ENCODE data around the gene RHOC. TPM values are rescaled to one million over a fixed set of nuclear protein-coding genes. Genes with fewer than 3 reads are reported as not detected.
"Not testable (repeated sequence)": the region's sequence is repeated elsewhere in the genome, so short reads cannot be mapped to it uniquely, and the experiment has no call there.

RHOC gene
- polyA plus RNA-seq, 1 donor = 329 TPM

DNA sequence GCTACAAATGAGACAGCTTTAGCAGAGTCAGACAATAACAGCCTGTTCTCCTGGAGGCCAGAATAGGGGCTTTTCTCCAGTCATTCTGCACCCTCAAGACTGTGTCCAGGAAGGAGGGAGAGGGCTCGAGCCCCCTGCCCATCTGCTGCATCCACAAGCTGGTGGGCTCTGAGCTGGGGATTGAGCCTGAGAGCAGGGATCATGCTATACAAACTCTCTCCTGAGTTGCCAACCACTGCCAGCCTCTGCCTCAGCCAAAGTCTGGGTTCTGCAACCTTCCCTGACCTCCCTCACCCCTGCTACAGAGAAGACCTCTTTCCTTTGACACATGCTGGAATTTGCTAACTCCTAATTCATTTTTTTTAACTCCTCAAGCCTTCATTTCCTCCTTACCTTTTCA is 23.0 kb upstream of the RHOC start:
- no CpG with 5 or more reads among the region's 1 CpG for WGBS (ENCODE audit: insufficient coverage, low lambda C conversion rate)
- DNase-seq = no peak
- H3K27ac ChIP-seq (ENCODE audit: low read length) = no peak overlapping the region

DNA sequence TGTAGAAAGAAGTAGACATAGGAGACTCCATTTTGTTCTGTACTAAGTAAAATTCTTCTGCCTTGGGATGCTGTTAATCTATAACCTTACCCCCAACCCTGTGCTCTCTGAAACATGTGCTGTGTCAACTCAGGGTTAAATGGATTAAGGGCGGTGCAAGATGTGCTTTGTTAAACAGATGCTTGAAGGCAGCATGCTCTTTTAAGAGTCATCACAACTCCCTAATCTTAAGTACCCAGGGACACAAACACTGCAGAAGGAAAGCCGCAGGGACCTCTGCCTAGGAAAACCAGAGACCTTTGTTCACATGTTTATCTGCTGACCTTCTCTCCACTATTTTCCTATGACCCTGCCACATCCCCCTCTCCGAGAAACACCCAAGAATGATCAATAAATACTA is 22.1 kb upstream of the RHOC start:
- not testable (repeated sequence) for H3K4me1 ChIP-seq (ENCODE audit: control insufficient read depth, insufficient read depth, low read length); DNase-seq; H3K9me3 ChIP-seq (ENCODE audit: control insufficient read depth, low read depth, low read length); H3K27ac ChIP-seq (ENCODE audit: low read length); H3K4me3 ChIP-seq (ENCODE audit: low read length); H3K27me3 ChIP-seq (ENCODE audit: control insufficient read depth, insufficient read depth, low read length); H3K36me3 ChIP-seq (ENCODE audit: control insufficient read depth, insufficient read depth, low read length)
- no CpG with 5 or more reads among the region's 3 CpGs for WGBS (ENCODE audit: insufficient coverage, low lambda C conversion rate)

More for the DNA sequence above, 23.0 kb upstream of the RHOC start:
- Histone ChIP-seq H3K27me3 (ENCODE audit: control insufficient read depth, insufficient read depth, low read length) (peaks cover 3% of the 10 kb centered on the region), H3K4me1 (ENCODE audit: control insufficient read depth, insufficient read depth, low read length) (no peaks in the 10 kb centered on the region), H3K9me3 (ENCODE audit: control insufficient read depth, low read depth, low read length) (no peaks in the 10 kb centered on the region), H3K4me3 (ENCODE audit: low read length) (no peak overlapping the region), H3K36me3 (ENCODE audit: control insufficient read depth, insufficient read depth, low read length) (no peaks in the 10 kb centered on the region)

DNA sequence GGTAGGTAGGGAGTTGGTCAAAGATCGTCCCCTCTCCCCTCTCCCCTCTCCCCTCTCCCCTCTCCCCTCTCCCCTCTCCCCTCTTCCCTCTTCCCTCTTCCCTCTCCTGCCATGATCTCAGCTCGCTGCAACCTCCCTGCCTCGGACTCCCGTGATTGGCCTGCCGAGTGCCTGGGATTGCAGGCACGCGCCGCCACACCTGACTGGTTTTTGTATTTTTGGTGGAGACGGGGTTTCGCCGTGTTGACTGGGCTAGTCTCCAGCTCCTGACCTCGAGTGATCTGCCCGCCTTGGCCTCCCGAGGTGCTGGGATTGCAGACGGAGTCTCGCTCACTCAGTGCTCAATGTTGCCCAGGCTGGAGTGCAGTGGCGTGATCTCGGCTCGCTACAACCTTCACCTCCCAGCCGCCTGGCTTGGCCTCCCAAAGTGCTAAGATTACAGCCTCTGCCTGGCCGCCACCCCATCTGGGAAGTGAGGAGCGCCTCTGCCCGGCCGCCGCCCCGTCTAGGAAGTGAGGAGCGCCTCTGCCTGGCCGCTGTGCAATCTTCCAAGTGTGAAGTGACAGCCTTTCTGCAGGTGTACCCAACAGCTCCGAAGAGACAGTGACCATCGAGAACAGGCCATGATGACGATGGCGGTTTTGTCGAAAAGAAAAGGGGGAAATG is 21.5 kb upstream of the RHOC start:
- H3K9me3 ChIP-seq (ENCODE audit: control insufficient read depth, low read depth, low read length) = not testable (repeated sequence)
- no CpG with 5 or more reads among the region's 33 CpGs for WGBS (ENCODE audit: insufficient coverage, low lambda C conversion rate)

DNA sequence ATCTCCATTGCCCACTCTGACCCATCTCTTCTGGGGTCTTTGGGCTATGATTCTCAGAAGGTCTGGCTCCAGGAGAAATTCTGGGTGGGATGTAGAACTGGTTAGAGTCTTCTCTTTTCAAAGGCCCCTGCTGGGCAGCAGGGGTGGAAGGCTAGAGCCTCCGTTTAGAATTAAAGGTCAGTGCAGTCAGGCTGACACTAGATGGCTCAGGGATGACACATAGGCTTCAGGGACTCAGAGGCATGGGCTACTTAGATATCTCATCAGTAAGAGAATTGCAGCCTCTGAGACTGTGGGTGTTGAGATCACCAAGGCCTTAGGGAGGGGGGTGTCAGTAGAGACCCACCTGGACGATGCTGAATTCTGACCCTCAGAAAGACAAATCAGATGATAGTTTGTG is 20.8 kb upstream of the RHOC start:
- Histone ChIP-seq H3K4me1 (ENCODE audit: control insufficient read depth, insufficient read depth, low read length) (peaks cover 5% of the 10 kb centered on the region), H3K27ac (ENCODE audit: low read length) (no peak overlapping the region), H3K9me3 (ENCODE audit: control insufficient read depth, low read depth, low read length) (no peaks in the 10 kb centered on the region), H3K36me3 (ENCODE audit: control insufficient read depth, insufficient read depth, low read length) (no peaks in the 10 kb centered on the region), H3K27me3 (ENCODE audit: control insufficient read depth, insufficient read depth, low read length) (no peaks in the 10 kb centered on the region), H3K4me3 (ENCODE audit: low read length) (no peak overlapping the region)
- WGBS (ENCODE audit: insufficient coverage, low lambda C conversion rate) = no CpG with 5 or more reads among the region's 2 CpGs
- DNase-seq = no peak

More for the DNA sequence above, 21.5 kb upstream of the RHOC start:
- H3K36me3 ChIP-seq (ENCODE audit: control insufficient read depth, insufficient read depth, low read length); H3K4me1 ChIP-seq (ENCODE audit: control insufficient read depth, insufficient read depth, low read length); H3K27ac ChIP-seq (ENCODE audit: low read length); DNase-seq; H3K27me3 ChIP-seq (ENCODE audit: control insufficient read depth, insufficient read depth, low read length); H3K4me3 ChIP-seq (ENCODE audit: low read length): not testable (repeated sequence)

DNA sequence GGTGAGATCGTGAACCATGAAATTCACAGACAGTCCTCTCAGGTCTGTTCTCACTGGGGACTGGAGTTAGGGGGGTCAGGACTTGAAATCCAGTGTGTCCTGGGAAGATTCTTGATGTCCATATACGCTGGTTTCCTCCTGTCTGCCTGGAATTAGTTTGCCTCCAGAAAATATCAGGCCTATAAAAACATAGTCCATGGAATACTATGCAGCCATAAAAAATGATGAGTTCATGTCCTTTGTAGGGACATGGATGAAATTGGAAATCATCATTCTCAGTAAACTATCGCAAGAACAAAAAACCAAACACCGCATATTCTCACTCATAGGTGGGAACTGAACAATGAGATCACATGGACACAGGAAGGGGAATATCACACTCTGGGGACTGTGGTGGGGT is 17.3 kb upstream of the RHOC start:
- H3K4me3 ChIP-seq (ENCODE audit: low read length); H3K36me3 ChIP-seq (ENCODE audit: control insufficient read depth, insufficient read depth, low read length); H3K27ac ChIP-seq (ENCODE audit: low read length); H3K27me3 ChIP-seq (ENCODE audit: control insufficient read depth, insufficient read depth, low read length); DNase-seq; H3K9me3 ChIP-seq (ENCODE audit: control insufficient read depth, low read depth, low read length): not testable (repeated sequence)
- peaks cover 12% of the 10 kb centered on the region for H3K4me1 ChIP-seq (ENCODE audit: control insufficient read depth, insufficient read depth, low read length)
- no CpG with 5 or more reads among the region's 4 CpGs for WGBS (ENCODE audit: insufficient coverage, low lambda C conversion rate)

DNA sequence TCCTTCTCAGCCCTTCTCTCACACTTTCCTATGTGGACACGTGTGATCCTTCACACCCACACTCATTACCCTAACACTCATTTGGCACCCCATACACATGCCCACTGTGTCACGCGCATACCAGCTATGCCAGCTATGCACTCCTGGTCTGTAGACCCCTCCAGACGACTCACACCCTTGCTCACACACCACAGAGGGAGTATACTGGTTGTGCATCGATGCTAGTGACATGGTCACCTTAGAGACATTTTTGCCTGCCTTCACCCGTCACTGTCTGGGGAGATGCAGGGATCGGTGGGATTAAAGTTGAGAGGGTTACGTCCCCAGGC is 16.5 kb upstream of the RHOC start:
- Histone ChIP-seq H3K27ac (ENCODE audit: low read length) (no peak overlapping the region), H3K9me3 (ENCODE audit: control insufficient read depth, low read depth, low read length) (no peaks in the 10 kb centered on the region), H3K27me3 (ENCODE audit: control insufficient read depth, insufficient read depth, low read length) (peaks cover 6% of the 10 kb centered on the region), H3K4me3 (ENCODE audit: low read length) (no peak overlapping the region), H3K36me3 (ENCODE audit: control insufficient read depth, insufficient read depth, low read length) (no peaks in the 10 kb centered on the region), H3K4me1 (ENCODE audit: control insufficient read depth, insufficient read depth, low read length) (peaks cover 12% of the 10 kb centered on the region)
- WGBS (ENCODE audit: insufficient coverage, low lambda C conversion rate) = no CpG with 5 or more reads among the region's 8 CpGs
- DNase-seq = no peak

DNA sequence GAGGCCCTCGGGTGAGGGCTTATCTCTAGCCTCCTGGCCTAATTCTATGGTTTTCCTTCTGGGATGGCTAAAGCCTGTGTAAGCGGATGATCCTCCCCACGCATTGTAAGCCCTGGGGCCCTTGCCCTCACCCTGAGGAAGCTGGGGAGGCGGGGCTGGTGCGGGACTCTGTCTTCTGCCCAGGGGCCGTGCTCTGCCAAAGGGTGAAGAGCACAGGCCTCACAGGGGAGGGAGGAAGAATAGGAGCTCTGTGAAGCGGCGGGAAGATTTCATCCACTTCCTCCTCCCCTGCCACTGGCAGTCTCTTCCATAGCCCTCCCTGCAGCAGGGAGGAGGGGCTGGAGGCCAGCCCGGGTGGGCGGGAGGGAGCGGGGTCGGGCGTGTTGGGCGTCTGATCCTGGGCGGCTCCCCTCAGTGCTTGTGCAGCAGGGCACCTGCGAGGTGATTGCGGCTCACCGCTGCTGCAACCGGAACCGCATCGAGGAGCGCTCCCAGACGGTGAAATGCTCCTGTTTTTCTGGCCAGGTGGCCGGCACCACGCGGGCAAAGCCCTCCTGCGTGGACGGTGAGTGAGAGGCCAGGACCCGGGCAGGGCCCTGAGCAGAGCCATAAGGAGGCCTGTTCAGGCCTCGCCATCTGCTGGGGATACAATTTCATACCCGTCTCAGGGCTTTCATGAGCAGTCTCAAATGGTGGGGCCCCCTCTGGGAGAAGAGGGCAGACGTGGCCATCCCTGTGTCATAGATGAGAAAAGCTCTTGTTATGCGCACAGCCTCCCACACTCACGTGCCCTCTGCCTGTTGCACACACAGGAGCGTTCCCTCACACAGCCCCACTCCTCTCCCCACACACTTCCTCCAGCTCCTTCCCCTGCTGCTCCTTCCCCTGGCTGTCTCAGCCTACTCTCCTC is 15.9 kb upstream of the RHOC start:
- Histone ChIP-seq H3K27me3 (ENCODE audit: control insufficient read depth, insufficient read depth, low read length) (peaks cover 9% of the 10 kb centered on the region), H3K36me3 (ENCODE audit: control insufficient read depth, insufficient read depth, low read length) (no peaks in the 10 kb centered on the region), H3K9me3 (ENCODE audit: control insufficient read depth, low read depth, low read length) (no peaks in the 10 kb centered on the region), H3K27ac (ENCODE audit: low read length) (no peak overlapping the region), H3K4me1 (ENCODE audit: control insufficient read depth, insufficient read depth, low read length) (peaks cover 12% of the 10 kb centered on the region), H3K4me3 (ENCODE audit: low read length) (peak overlapping the region; percentile 22)
- peak in 1 of 2 donors; percentile 66 for DNase-seq
- 63% methylated on average over 2 of the region's 35 CpGs for WGBS (ENCODE audit: insufficient coverage, low lambda C conversion rate)

DNA sequence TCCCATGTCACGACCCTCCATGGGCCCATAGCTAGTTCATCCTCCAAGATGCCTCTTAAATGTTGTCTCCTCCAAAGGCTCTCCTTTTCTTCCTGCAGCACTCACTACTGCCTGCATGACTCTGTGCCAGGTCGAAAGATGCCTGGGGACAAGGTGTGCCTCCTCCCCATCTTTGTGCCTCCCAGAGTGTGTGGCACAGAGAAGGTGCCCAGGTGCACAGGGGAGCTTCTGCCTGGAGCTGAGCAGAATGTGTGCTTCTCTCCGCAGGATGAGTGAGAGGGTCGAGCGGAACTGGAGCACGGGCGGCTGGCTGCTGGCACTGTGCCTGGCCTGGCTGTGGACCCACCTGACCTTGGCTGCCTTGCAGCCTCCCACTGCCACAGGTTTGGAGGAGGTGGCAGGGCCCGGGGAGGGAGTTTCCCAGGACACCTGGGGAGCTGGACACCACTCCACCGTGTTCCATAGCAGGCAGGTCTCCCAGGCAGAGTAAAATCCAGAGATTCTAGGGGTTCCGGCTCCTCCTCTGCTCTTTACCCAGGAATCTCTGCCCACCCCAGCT is 15.1 kb upstream of the RHOC start:
- DNase-seq = no peak
- peaks cover 9% of the 10 kb centered on the region for H3K27me3 ChIP-seq (ENCODE audit: control insufficient read depth, insufficient read depth, low read length)
- H3K27ac ChIP-seq (ENCODE audit: low read length) = no peak overlapping the region
- no peak overlapping the region for H3K4me3 ChIP-seq (ENCODE audit: low read length)
- no CpG with 5 or more reads among the region's 10 CpGs for WGBS (ENCODE audit: insufficient coverage, low lambda C conversion rate)
- no peaks in the 10 kb centered on the region for H3K9me3 ChIP-seq (ENCODE audit: control insufficient read depth, low read depth, low read length)
- no peaks in the 10 kb centered on the region for H3K36me3 ChIP-seq (ENCODE audit: control insufficient read depth, insufficient read depth, low read length)
- peaks cover 12% of the 10 kb centered on the region for H3K4me1 ChIP-seq (ENCODE audit: control insufficient read depth, insufficient read depth, low read length)

DNA sequence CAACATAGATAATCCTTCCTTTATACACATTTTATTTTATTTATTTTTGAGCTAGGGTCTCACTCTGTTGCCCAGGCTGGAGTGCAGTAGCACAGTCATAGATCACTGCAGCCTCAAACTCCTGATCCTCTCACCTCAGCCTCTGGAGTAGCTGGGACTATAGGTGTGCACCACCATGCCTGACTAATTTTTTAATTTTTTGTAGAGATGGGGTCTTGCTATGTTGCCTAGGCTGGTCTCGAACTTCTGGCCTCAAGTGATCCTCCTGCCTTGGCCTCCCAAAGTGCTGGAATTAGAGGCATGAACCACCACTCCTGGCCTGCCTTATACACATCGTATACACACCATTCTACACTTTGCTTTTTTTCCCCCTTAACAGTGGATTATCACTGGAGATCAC is 14.4 kb upstream of the RHOC start:
- not testable (repeated sequence) for H3K36me3 ChIP-seq (ENCODE audit: control insufficient read depth, insufficient read depth, low read length); H3K27me3 ChIP-seq (ENCODE audit: control insufficient read depth, insufficient read depth, low read length); H3K27ac ChIP-seq (ENCODE audit: low read length); DNase-seq; H3K9me3 ChIP-seq (ENCODE audit: control insufficient read depth, low read depth, low read length); H3K4me3 ChIP-seq (ENCODE audit: low read length)
- 100% methylated on average over 1 of the region's 2 CpGs for WGBS (ENCODE audit: insufficient coverage, low lambda C conversion rate)
- H3K4me1 ChIP-seq (ENCODE audit: control insufficient read depth, insufficient read depth, low read length) = peaks cover 12% of the 10 kb centered on the region

DNA sequence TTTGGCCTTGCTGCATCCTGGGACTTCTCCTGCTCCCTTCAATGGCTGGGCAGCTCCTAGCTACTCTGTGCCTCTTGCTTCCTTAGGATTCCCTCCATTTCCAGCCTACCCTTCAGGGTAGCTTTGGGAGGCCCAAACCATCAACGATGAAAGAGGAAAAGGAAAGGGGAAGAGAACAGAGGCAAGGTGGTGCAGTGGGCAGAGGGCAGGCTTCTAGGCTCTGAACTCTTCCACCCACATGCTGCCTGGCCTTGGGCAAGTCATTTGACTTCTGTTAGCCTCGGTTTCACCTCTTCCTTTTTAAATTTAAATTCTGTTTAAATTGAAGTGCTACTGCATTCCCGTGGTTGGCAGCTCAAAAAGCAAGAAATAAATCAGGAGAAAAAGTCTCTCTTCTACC is 13.9 kb upstream of the RHOC start:
- Histone ChIP-seq H3K27me3 (ENCODE audit: control insufficient read depth, insufficient read depth, low read length) (peaks cover 9% of the 10 kb centered on the region), H3K4me1 (ENCODE audit: control insufficient read depth, insufficient read depth, low read length) (peaks cover 14% of the 10 kb centered on the region), H3K4me3 (ENCODE audit: low read length) (no peak overlapping the region), H3K27ac (ENCODE audit: low read length) (no peak overlapping the region), H3K9me3 (ENCODE audit: control insufficient read depth, low read depth, low read length) (no peaks in the 10 kb centered on the region), H3K36me3 (ENCODE audit: control insufficient read depth, insufficient read depth, low read length) (no peaks in the 10 kb centered on the region)
- WGBS (ENCODE audit: insufficient coverage, low lambda C conversion rate) = 83% methylated on average over 1 of the region's 3 CpGs
- DNase-seq = no peak
